GM12878 (cell line): ENCODE measurements around the gene MED13L.

ENCODE experiments used
- CTCF ChIP-seq, 3 experiments: IDR thresholded peaks in 2 of 3; conservative IDR thresholded peaks in 1 of 3; 2 replicates each; pipeline ENCODE4 v1.5.1; 2011; ENCODE audit warnings: low read depth in 3 of 3, low read length in 3 of 3, mild to moderate bottlenecking in 3 of 3, control low read depth in 2 of 3, moderate library complexity in 2 of 3, inconsistent platforms in 1 of 3, mixed read lengths in 1 of 3; ENCODE audit not compliant: control insufficient read depth in 2 of 3, insufficient read depth in 1 of 3; ENCODE audit errors: extremely low read depth in 1 of 3
- POLR2AphosphoS2 ChIP-seq: IDR thresholded peaks from 2 replicates; pipeline ENCODE4 v1.6.1; 2011; ENCODE audit warnings: low read depth, mild to moderate bottlenecking, low read length, improper control_type of control experiment, moderate library complexity

GRCh38 chr12:116099652-116100432, 177.7 kb downstream of the MED13L start:
- TF ChIP-seq POLR2AphosphoS2 (no peak), CTCF (IDR thresholded peaks at IDR 0.05 in 2 of 3, conservative IDR thresholded peaks at IDR 0.05 in 1 of 3; ENCODE audit: control insufficient read depth in 2 of 3, extremely low read depth in 1 of 3, insufficient read depth in 1 of 3, low read depth in 3 of 3, low read length in 3 of 3) (no peak)
